Activated CD8-positive, alpha-beta memory T cell treated with anti-CD3 and anti-CD28 coated beads, Interleukin-2, amount 50 U/mL, for 1 hour (primary cell): ENCODE results near the gene ADNP.
"Not testable (repeated sequence)": the region's sequence is repeated elsewhere in the genome, so short reads cannot be mapped to it uniquely, and the experiment has no call there.

ENCODE experiments used
- DNase-seq: peaks from one replicate; pipeline ENCODE4 v3.0.0-alpha.2; 2020; ENCODE audit errors: extremely low read depth

ADNP gene

DNA sequence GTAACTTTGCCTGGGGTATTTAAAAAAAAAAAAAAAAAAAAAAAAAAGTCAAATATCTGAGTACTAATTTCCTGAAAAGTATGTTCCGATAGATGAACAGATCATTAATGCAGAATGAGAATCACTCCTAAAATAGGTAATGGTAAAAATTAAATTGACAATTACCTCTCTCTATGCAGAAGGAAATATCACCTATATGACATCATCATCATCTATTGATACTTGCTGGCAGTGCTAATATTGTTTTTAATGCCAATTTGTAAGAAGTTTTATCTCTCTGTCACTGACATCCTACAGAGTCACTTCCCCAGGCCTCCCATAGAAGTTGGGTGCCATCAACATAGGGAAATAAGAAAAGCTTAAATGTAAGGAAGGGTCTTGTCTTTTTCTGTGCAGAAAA, 29.9 kb downstream of the ADNP start:
- DNase-seq = no peak

DNA sequence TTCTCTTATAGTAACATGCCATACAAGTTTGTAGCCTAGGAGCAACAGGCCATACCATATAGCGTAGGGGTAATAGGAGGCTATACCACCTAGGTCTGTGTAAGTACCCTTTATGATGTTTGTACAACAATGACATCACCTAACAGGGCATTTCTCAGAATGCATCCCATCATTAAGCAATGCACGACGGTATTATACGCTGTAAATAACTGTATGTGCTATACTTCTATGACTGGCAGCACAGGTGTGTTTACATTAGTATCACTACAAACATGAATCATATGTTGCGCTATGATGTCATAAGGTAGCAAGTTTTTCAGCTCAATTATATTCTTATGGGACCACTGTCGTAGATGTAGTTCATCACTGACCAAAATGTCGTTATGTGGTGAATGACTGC, 31.0 kb downstream of the ADNP start:
- no peak for DNase-seq

DNA sequence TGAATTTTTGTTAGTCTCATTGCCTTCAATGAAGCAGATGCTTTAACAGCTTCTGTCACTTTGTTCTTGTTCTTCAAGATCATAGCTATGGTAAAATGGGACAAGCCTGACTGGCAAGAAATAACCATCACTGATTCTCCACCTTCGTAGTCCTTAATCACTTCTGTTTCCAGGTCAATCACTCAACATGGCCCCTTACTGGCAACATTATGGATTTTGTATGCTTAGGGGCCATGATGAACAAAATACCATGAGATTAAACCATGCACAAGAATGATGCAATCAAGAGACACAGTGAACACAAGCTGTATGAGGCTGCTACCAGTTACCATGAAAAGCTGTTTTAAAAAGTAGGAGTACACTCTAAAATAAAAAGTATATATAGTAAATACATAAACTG, 32.8 kb downstream of the ADNP start:
- no peak for DNase-seq

DNA sequence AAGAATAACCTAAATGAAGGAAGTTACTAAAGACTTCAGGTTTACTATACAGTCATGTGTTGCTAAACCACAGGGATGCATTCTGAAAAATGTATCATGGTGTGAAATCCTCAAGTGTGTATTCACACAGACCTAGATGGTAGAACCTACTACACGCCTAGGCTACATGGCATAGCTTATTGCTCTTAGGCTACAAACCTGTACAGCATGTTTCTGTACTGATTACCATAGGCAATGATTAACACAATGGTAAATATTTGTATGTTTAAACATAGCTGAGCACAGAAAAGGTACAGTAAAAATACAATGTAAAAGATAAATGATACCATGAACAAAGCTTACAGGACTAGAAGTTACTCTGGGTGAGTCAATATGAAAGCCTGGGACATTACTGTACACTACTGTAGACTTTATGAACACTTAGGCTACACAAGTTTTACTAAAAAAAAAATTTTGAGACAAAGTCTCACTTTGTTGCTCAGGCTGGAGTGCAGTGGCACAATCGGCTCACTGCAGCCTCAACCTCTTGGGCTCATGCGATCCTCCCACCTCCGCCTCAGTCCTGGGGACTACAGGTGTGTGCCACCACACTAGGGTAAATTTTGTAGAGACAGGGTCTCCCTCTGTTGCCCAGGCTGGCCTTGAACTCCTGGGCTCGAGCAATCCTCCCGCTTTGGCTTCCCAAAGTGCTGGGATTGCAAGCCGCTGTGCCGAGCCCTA, 36.0 kb downstream of the ADNP start:
- no peak for DNase-seq

DNA sequence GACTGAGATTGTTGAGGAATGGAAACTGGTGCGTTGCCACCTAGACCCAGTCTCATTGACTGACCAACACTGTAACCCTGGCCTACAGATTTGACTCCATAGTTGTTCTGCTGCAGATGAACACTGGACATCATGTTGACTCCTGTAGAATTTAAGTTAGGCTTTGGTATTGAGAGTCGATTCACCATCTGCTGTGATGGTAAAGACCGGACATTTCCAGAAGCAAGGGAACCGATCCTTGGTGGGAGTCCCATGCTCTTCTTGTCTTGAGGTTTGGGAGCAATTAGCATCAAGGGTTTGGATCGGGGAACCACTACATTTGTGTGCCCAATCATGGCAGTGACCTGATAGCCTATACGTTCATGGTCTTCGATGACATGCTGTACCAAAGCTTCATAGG, 37.6 kb downstream of the ADNP start:
- no peak for DNase-seq

DNA sequence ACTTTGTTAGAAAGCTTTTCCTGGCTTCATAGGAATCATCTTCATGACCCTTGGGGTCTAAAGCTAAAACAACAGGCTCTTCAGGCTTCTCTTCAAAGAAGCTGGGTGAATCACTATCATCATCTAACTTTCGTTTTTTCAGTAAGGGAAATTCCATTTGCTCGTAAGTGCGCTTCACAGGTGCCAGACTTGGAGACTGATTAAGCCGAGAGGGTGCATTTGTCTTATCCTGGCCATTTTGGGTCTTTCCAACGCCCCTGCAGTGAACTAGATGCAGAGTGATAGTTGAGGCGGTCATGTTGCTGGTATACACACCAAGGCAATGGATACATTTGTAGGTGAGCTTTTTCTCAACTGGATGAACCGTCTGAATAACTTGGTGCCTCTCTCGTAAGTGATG, 38.8 kb downstream of the ADNP start:
- DNase-seq = no peak

DNA sequence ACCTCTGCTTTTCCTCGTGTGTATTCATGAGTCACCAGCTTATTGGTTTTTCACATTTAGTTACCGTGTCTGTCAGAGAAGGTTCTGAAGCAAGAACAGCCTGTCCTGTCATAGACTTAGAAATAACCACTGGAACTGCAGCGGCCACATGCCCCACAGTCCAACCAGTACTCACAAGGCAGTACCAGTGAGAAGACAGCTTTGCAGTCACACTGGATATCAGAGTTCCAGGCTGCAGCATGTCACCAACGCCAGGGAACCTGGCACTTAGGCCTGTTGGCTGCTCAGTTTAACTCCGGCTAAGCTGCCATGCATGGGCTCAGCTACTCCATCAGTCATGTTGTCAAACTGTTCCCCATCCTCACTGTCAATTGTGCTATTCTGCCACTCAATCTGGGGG, 40.1 kb downstream of the ADNP start:
- DNase-seq = no peak

DNA sequence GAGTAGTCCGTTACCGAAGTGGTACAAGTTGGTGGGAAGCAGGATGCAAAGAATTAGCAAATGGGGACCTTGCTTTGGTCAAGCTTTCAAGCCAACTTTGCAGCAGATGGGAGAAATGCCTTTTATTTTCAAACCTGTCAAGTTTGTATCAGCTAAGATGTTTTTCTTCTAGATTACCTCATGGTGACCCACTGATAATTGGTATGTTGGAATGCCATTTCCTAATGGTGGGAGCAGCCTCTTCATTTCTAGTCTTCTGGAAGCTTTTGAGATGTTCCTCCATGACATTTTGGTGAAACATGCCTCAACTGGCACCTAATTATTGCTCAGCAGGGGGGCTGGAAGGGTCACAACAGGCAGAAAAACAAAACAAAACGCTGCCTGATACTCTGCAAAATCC, 43.7 kb downstream of the ADNP start:
- no peak for DNase-seq

DNA sequence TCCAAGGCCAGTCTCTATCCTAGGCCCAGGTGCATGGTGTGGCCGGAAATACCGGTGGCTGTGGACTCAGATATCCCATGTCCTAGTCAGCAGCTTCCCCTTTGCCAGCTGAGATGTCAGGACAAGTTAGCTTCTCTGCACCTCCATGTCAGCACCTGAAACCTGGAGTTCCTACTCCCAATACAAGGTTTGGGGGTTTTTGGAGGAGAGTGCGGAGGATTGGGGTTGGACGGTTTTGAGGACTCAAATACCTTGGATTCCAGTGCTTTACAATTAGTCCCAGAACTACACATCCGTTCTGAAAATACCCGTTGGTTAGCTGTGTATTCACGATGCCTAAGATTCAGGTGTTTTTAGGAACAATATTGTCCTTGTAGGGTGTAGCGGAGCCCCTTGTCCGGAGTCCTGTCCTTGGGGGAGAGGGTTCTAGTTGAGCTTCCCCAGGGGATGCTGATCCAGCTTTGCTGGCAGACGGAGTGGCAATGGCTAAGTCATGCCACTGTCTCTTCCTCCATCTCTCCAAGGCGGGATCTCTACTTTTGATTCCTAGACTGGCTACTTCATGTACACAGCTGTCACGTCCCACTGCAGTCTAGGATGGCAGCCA, 45.0 kb downstream of the ADNP start:
- no peak for DNase-seq

DNA sequence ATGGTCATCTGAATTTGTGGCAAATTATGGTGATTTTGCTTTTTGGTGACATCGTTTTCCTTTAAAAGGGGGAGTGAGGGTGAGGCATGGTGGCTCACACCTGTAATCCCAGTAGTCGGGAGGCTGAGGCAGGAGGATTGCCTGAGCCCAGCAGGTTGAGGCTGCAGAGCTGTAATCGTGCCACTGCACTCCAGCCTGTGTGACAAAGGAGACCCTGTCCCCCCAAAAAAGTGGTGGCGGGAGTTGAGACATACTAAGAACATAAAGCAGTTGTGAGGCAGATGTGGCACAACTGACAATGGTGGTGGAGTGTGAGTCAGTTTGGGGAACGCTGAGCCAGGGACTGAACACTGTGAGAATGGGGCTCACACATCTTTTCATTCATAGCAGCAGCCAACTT, 45.5 kb downstream of the ADNP start:
- DNase-seq = no peak

DNA sequence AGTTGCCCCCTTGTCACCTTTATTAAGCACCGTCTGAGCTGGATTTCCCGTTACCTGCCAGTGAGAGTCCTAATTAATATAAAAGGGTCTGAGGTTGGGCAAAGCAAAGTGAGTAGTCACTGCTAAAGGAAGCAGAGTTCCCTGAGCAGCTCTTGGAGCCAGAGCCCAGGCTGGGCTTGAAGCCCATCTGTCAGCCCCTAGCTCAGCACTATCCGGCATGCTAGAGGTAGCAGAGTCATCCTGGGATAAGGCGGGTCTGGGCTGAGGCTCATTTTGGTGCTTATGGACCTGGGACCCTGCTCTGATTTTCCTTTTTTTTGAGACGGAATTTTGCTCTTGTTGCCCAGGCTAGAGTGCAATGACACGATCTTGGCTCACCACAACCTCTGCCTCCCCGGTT, 46.2 kb downstream of the ADNP start:
- DNase-seq = no peak

DNA sequence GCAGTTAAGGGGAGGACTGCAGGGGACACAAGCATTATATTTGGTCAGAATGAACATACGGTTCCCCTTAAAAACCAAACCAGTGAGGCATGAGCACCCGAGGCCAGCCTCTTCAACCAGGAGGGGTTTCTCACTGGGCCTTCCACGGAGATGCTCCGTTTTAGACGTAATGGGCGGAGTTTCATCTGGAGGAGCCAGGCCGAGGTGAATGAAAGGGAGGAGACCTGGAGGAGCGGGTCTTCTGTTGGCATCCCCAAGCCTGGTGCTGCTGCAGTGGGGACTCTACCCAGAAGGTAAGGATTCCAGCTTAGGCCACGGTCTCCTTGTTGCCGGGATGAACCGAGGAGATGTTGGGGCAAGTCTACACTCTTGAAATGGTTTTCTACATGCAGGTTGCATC, 47.4 kb downstream of the ADNP start:
- no peak for DNase-seq

DNA sequence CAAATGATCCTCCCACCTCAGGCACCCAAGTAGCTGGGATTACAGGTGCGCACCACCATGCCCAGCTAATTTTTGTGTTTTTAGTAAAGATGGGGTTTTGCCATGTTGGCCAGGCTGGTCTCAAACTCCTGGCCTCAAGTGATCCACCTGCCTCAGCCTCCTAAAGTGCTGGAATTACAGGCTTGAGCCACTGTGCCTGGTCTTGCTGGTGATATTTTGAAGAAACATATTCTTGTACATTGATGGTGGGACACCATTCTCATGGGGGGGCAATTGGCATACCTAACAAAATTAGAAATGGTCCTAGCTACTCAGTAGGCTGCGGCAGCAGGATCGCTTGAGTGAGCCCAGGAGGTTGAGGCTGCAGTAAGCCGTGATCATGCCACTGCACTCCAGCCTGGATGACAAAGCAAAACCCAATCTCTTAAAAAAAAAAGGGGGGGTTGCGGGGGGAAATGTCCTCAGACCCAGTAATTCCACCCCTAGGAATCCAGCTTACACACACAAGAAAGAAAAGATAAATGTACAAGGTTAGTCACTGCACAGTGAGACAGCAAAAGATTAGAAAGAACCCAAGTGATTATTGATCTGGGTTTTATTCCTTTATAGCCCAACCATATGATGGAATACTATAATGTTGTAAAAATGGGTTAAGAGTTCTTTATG, 49.3 kb downstream of the ADNP start:
- DNase-seq = not testable (repeated sequence)

DNA sequence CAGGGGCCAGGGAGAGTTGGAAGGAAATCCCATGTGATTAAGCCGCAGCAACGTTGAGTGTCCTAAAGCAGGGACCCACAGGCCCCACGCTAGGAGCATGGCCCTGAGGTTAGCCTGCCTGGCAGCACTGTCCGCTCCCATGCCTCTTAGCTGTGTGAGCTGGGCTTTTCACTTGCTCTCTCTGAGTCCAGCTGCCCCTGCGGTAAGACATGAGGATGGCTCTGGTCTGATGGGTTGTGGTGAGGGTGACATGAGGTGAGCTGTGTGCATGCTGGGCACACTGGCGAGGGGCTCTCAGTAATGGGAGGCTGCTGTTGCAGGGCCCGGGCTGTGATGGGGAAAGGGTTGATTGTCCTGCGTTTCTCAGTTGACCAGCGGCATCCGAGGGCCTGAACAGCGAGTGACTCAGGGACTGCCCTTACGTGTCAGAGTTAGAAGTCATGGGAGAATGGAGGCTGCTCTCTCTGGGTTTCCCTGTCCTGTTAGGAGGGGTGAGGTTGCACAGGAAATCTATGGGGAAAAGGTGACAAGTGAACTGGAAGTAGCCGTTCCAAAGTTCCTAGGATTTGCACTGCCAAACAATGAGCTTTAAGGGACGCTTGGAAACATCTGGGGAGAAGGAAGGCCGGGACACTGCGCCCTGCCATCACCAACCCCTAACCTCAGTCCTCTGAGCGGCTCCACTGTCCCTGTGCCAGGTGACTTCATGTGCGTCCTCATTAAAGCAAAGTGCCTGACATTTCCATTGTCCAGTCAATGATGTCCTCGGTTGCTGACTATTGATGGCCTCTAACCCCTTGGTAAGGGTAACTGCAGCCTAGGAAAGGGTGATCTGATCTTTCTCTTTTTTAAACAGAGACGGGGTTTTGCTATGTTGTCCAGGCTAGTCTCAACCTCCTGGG, 51.3 kb downstream of the ADNP start:
- DNase-seq = no peak

DNA sequence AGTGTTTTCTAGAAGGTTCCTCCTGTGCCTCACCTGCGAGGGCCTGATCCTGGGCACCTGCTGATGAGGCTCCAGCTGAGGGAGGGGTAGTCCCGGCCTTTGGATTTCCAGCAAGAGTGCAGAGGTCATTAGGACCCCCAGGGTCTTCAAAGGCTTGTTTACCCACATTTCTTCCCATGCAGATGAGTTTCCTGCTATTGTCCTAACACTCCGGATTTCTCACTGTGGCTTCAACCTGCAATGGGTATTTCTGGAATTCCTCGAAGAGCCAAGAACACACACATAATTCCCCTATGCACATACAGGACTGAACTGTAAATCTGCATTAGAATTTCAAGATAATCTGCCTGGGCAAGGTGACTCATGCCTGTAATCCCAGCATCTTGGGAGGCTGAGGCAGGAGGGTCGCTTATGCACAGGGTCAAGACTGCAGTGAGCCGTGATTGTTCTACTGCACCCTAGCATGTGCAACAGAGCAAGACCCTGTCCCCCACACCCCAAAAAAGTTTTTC, 53.9 kb downstream of the ADNP start:
- no peak for DNase-seq

DNA sequence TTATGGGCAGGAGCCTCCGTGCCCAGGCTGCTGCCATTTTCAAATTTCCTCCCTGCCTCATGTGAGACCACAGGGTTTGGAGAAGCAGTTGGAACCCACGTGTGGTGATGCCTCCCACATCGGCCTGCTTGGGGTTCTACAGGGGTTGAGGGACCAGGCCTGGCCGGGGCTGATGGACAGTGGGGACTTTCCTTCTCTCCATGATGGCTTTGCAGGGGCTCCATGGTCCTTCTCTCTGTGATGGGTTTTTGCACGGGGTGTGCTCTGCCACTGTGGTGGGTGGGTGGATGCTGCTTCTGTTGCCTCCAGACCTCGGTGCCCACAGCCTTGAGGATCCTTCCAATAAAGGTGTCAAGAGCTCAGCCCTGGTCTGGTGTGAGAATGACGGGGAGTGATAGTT, 54.4 kb downstream of the ADNP start:
- DNase-seq = no peak

DNA sequence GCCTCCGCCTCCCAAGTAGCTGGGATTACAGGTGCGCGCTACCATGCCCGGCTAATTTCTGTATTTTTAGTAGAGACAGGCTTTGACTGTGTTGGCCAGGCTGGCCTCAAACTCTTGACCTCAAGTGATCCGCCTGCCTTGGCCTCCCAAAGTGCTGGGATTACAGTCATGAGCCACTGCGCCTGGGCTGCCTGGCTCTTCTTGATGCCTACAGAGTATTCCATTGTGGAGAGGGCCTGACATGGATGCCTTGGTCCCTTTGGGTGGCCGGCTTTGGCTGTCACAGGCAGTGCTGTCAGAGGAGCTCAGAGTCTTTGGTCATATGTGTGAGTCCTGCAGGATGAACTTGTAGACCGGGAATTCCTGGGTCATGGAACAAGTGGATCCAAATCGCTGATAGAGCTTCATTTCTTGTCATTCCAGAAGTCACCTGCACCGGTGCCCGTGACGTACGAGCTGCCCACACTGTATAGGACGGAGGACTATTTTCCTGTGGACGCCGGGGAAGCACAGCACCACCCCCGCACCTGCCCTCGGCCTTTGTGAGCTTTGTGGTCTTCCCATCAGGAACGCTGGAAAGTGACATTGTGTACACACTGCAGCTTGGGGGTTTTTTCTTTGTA, 55.1 kb downstream of the ADNP start:
- DNase-seq = no peak

DNA sequence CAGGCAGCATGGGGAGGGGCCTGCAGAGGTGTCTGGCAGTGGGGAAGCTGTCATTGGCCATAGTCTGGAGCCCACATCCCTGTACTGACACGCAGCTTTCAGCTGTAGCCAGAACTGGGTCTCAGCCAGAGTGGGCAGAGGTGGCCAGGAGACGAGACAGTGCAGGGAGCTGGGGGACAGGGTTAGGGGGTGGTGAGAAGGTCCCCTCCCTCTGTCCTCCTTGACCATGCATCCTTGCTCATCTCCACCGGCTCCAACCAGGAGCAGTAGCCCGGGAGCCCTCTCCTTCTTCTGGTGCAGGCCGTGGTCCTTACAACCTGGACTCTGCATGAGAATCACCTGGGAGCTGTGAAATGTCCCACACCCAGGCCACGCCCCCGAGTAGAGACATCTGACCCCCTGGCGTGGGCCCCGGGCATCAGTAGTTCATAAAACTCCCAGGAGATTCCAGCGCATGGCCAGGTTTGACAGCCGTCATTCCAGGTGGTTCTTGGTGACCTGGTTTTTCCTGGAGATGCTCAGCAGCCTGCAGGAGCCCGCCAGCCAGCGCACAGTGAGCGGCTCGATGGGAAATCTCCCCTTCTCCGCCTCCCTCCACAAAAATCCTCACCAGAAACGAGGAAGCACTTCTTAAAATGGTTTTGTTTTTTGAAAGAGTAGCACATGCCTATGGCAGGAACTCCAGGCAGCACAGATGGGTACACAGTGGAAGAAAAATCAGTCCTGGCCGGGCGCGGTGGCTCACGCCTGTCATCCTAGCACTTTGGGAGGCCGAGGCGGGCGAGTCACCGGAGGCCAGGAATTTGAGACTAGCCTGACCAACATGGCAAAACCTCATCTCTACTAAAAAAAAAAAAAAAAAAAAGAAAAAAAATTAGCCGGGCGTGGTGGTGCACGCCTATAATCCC, 56.2 kb downstream of the ADNP start:
- DNase-seq = no peak

DNA sequence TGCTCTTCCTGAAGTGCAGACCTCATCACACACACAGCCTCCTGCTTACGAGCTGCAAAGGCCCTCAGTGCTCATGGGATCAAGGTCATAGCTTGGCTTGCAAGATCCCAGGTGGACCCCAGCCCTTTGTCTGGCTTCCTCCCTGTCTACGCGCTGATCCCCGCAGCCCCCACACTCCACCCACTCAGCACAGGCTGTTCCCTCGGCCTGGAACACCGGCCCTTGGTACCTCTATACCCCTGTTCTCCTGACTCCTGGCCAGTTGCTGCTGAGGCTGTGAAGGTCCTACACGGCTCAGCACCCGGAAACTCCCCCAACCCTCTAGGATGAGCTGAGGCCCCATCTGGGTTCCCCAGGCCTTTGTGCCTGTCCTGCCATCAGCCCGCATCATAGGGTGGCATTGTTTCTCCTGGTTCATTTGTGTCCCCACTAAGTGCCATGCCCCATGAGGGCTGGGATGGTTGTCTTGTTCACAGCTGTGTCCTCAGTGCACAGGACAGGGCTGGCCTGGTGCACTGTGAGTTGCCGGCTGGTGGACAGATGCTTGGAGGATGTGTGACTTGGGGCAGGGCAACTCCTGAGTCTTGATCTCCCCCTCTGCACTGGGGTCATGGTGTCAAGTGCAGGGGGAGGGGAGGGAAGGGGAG, 57.0 kb downstream of the ADNP start:
- no peak for DNase-seq

DNA sequence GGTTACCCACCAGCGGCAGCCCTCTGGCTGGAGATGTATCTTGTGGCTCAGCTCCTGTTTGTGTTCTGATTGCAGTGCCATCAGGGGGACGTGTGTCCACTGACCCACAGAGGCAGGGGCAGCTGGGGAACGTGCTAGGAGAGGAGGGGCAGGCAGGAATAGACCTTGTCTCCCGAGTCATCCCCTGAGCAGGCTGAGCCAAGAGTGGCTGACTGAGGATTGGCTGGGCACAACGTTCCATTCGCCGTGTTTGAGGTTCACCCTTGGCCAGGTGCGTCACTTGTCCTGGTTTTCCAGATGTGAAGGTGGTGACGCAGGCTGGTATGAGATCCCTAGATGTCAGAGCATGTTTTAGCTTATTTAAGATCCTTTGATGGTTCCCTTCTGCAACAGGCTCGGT, 57.7 kb downstream of the ADNP start:
- no peak for DNase-seq
